Heart left ventricle (tissue), 16 donors: ENCODE measurements around the gene EPHA5. TPM values are rescaled to one million over a fixed set of nuclear protein-coding genes. Genes with fewer than 3 reads are reported as not detected.

Source experiments
- ATAC-seq, 4 donors: fragments of 200-7000 bp; cut with Tn5 transposase; one replicate each; pipeline ENCODE4 v1.9.1; 2020 to 2022; ENCODE audit warnings: moderate library complexity in 4 of 4, mild to moderate bottlenecking in 3 of 4, moderate number of reproducible peaks in 1 of 4
- DNase-seq, 5 donors: peaks; one replicate each; pipeline ENCODE4 v3.0.0-alpha.2; 2020
- H3K27ac ChIP-seq, 12 donors: fragments of 200-600 bp; sonication (generic) in 4 of 12; one replicate each; pipeline versions ENCODE4 v1.5.0 to v1.8.0; 2016 to 2022; ENCODE audit warnings: mild to moderate bottlenecking in 2 of 12
- H3K27me3 ChIP-seq, 9 donors: fragments of 200-600 bp; sonication (generic) in 2 of 9; one replicate each; pipeline versions ENCODE4 v1.5.1 to v1.8.0; 2016 to 2022; ENCODE audit warnings: mild to moderate bottlenecking in 3 of 9
- H3K36me3 ChIP-seq, 9 donors: fragments of 200-600 bp; sonication (generic) in 2 of 9; one replicate each; pipeline versions ENCODE4 v1.5.0 to v1.8.0; 2018 to 2022; ENCODE audit warnings: mild to moderate bottlenecking in 2 of 9
- H3K4me1 ChIP-seq, 12 donors: fragments of 200-600 bp; sonication (generic) in 4 of 12; one replicate each; pipeline versions ENCODE4 v1.5.0 to v1.8.0; 2016 to 2022; ENCODE audit warnings: mild to moderate bottlenecking in 3 of 12
- H3K4me3 ChIP-seq, 12 donors: fragments of 200-600 bp; sonication (generic) in 4 of 12; one replicate each; pipeline versions ENCODE4 v1.5.0 to v1.8.0; 2017 to 2022; ENCODE audit warnings: mild to moderate bottlenecking in 9 of 12, moderate library complexity in 4 of 12
- H3K9me3 ChIP-seq, 12 donors: fragments of 200-600 bp; sonication (generic) in 4 of 12; one replicate each; pipeline versions ENCODE4 v1.5.0 to v1.8.0; 2016 to 2022; ENCODE audit warnings: mild to moderate bottlenecking in 1 of 12
- POLR2A ChIP-seq, 2 donors: fragments of 450-650 bp; IDR thresholded peaks; one replicate each; pipeline ENCODE4 v1.6.1; 2017; ENCODE audit warnings: antibody characterized with exemption in 2 of 2, mild to moderate bottlenecking in 2 of 2, moderate library complexity in 2 of 2
- WGBS, 4 donors: extraction: QIAGEN DNeasy Blood & Tissue Kit in 2 of 4; methylation state at CpG; one replicate each; pipeline versions ENCODE4 v1.1.5 to v1.1.7; 2013 to 2018; 5-methylcytosine and 5-hydroxymethylcytosine counted together
- intact Hi-C, 10 donors: fragments of 100-400 bp; cut with DNase I; formaldehyde crosslinking; loops; one replicate each; pipeline versions ENCODE4 v1.11.1 to v1.14.2; 2022
- polyA plus RNA-seq, 2 donors: library from polyadenylated mRNA; stranded (reverse); fragments of 200-250 nt; gene quantifications; one replicate each; pipeline ENCODE4 v1.2.3, GENCODE V29; 2013
- total RNA-seq, 9 donors: library from RNA; depleted of rRNA in 2 of 9; stranded (reverse); fragments of >200 nt in 2 of 9; fragmentation: NEBNext Ultra II Directional in 3 of 9; extraction: Animal tissue kit (Norgen Biotek cat#: 25700) in 3 of 9; gene quantifications; one replicate each; pipeline versions ENCODE4 v1.1.0 to v1.2.4, GENCODE V29; 2016 to 2023
- TF ChIP-seq, protein P1 (sequence below), 12 donors: fragments of 200-600 bp; sonication (generic) in 4 of 12; IDR thresholded peaks; one replicate each; pipeline versions ENCODE4 v1.5.0 to v1.8.0; 2018 to 2022; ENCODE audit warnings: antibody characterized with exemption in 12 of 12, mild to moderate bottlenecking in 5 of 12
- donor health status: ischemic (EF 13 %, LVEDD 7.1; RV severe dilation, severe dysfunction).
- donor health status: healthy with polysubstance abuse.
- donor health status: DM: no; HTN: yes; CAD: no.
- donor health status: DM: no; HTN: no; CAD: no.
- donor health status: ischemic (EF 25% LVEDD 6.9; RV normal size, moderate dysfunction).
- donor health status: ischemic (EF 25% LVEDD 5.7; RV mildly dilated, moderate dysfunction).
- donor health status: healthy.
- donor health status: DM: yes; HTN: yes; CAD: no.
- donor health status: ischemic (EF 35%, LVEDD 5.7; RV mildly dilated, moderate dysfunction).
- donor health status: nonischemic (EF 11% LVEDD 7.7; RV severe dilation, severe dysfunction).
- donor health status: DM: yes; HTN: yes; CAD: no.
- donor health status: PGD.
- donor health status: ischemic (EF 29% LVEDD 5.4; RV normal size, mild dysfunction).
- donor health status: nonischemic (EF 23%, LVEDD 6.1; RV moderate dilation, normal function).

The EPHA5 gene
- total and polyA plus RNA-seq, 11 donors = 0.01 to 0.56 (median 0.12) TPM; not detected in 2

DNA sequence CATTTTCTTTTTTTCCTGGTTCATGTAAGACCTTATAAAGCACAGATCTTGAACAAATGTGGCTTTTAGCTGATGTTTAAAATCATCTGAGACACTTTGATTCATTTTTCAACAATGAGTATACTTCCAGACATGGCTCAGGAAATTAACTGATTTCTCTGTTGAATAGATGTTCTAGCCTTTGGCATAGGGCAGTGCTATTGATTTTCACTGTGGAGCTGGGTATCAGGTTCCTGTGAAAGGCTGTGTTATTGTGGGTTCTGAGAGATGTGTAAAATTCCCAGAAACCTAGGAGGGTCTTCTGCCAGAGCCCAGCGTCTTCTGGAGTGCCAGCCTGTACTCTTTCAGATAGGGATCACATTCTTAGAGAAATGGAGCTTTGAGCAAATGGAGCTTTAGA is 278.9 kb downstream of the EPHA5 start:
- WGBS, 4 donors = 59 to 79% (median 74%) methylated on average over 1 of the region's 1 CpG
- H3K4me3 ChIP-seq = no peak overlapping the region
- H3K27me3 ChIP-seq = no peaks in the 10 kb centered on the region
- no peak overlapping the region for H3K27ac ChIP-seq
- H3K36me3 ChIP-seq = no peaks in the 10 kb centered on the region
- ATAC-seq = no peak
- no peak for DNase-seq
- no peaks in the 10 kb centered on the region for H3K4me1 ChIP-seq
- peaks cover 0 to 22% (median 5%) of the 10 kb centered on the region in 12 donors for H3K9me3 ChIP-seq
- intact Hi-C loops = no loop called here
- TF ChIP-seq, protein P1, sequence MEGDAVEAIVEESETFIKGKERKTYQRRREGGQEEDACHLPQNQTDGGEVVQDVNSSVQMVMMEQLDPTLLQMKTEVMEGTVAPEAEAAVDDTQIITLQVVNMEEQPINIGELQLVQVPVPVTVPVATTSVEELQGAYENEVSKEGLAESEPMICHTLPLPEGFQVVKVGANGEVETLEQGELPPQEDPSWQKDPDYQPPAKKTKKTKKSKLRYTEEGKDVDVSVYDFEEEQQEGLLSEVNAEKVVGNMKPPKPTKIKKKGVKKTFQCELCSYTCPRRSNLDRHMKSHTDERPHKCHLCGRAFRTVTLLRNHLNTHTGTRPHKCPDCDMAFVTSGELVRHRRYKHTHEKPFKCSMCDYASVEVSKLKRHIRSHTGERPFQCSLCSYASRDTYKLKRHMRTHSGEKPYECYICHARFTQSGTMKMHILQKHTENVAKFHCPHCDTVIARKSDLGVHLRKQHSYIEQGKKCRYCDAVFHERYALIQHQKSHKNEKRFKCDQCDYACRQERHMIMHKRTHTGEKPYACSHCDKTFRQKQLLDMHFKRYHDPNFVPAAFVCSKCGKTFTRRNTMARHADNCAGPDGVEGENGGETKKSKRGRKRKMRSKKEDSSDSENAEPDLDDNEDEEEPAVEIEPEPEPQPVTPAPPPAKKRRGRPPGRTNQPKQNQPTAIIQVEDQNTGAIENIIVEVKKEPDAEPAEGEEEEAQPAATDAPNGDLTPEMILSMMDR (IDR thresholded peaks at IDR 0.05) = no peak
- no peak for TF ChIP-seq POLR2A (IDR thresholded peaks at IDR 0.05)

DNA sequence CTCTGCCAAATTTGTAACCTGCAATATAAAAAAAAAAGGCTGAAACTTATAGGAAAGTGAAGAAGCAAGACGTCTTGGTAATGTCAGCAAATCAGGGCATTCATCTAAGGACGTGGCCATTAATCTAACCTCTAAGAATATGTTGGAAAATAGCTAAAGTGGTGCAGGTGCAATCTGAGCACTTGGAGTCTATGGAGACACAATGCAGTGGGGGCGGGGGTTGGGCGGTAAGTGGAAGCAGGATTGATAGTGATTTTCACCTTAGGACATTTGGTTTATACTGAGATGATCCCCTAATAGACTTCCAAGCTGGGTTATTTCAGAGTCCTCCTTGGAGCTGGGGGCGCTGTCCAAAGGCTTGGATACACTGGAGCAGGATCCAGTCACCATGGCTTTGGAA is 283.4 kb downstream of the EPHA5 start:
- H3K4me3 ChIP-seq = no peak overlapping the region
- DNase-seq (no peak), ATAC-seq (no peak)
- intact Hi-C loops = no loop called here
- H3K9me3 ChIP-seq = peaks cover 0 to 4% (median 0%) of the 10 kb centered on the region in 12 donors
- H3K27me3 ChIP-seq = no peaks in the 10 kb centered on the region
- WGBS, 4 donors = 81 to 89% (median 82%) methylated on average over 5 of the region's 5 CpGs
- H3K36me3 ChIP-seq = no peaks in the 10 kb centered on the region
- TF ChIP-seq, protein P1 (IDR thresholded peaks at IDR 0.05) = no peak
- TF ChIP-seq POLR2A (IDR thresholded peaks at IDR 0.05) = no peak
- H3K4me1 ChIP-seq = no peaks in the 10 kb centered on the region
- no peak overlapping the region for H3K27ac ChIP-seq

DNA sequence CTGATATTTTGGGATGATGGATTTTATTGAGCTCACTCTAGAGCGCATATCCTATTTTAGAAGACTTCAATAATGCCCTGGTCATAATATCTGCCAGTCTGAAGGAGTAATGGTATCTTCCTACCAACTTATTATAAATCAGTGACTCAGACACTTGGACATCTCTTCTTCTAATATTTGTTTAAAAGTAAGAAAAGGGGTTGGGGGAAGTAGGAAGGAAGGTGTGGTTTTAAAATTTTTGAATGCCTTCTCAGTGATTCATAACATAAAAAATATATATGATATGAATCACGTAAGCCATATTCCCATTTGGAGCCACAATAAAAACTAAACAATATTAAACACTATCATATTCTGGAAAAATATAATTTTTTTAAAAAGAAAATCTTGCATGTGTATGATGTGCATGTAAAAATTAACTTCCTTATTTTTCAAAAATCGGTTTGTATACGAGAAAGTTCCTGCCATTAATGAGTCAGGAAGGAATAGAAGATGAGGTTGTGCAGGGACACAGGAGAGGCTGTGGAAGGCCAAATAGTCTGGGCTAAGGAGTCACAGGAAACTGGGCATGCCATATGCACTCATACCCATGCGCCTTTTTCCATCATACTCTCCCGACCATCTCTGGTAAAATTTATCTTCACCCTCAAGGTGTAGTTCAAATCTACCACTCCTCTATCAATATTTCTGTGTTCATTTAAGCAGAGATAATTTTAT is 286.5 kb downstream of the EPHA5 start:
- H3K27me3 ChIP-seq = no peaks in the 10 kb centered on the region
- no peak overlapping the region for H3K27ac ChIP-seq
- WGBS, 4 donors = 83 to 90% (median 87%) methylated on average over 6 of the region's 6 CpGs
- no peak for ATAC-seq
- intact Hi-C loops = no loop called here
- no peak for DNase-seq
- TF ChIP-seq POLR2A (IDR thresholded peaks at IDR 0.05) = no peak
- TF ChIP-seq, protein P1 (IDR thresholded peaks at IDR 0.05) = no peak
- no peaks in the 10 kb centered on the region for H3K4me1 ChIP-seq
- no peak overlapping the region for H3K4me3 ChIP-seq
- no peaks in the 10 kb centered on the region for H3K36me3 ChIP-seq
- H3K9me3 ChIP-seq = peaks cover 0 to 4% (median 0%) of the 10 kb centered on the region in 12 donors

DNA sequence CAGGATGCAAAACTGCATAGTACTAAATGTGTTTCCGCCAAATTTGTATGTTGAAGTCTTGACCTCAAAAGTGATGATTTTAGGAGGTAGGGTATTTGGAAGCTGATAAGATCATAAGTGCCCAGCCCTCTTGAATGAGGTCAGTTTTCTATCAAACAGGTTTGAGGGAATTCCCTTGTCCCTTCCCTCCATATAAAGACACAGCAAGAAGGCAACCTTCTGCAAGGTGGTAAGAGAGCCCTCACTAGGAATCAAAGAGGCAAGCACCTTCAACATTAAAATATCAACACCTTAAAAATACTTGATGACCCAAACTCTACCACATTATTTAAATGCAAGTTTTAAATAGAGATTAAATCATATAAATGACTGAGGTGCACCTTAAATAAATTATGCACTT is 288.6 kb downstream of the EPHA5 start:
- no peaks in the 10 kb centered on the region for H3K36me3 ChIP-seq
- ATAC-seq (no peak), DNase-seq (no peak)
- no peaks in the 10 kb centered on the region for H3K4me1 ChIP-seq
- peaks cover 0 to 4% (median 0%) of the 10 kb centered on the region in 12 donors for H3K9me3 ChIP-seq
- H3K27me3 ChIP-seq = no peaks in the 10 kb centered on the region
- no peak for TF ChIP-seq POLR2A (IDR thresholded peaks at IDR 0.05)
- TF ChIP-seq, protein P1 (IDR thresholded peaks at IDR 0.05) = no peak
- H3K4me3 ChIP-seq = no peak overlapping the region
- H3K27ac ChIP-seq = no peak overlapping the region
- intact Hi-C loops = no loop called here
- 0 to 96% (median 20%) methylated on average over 1 of the region's 1 CpG for WGBS, 4 donors
